HG03432 (cell line): Measurements from ENCODE around the gene FIBCD1.

ENCODE experiments used
- ATAC-seq: cut with Tn5 transposase; IDR thresholded peaks from one replicate; pipeline ENCODE4 v1.9.1; 2021; ENCODE audit warnings: mild to moderate bottlenecking, moderate library complexity; ENCODE audit not compliant: unreplicated experiment

FIBCD1 gene, protein sequence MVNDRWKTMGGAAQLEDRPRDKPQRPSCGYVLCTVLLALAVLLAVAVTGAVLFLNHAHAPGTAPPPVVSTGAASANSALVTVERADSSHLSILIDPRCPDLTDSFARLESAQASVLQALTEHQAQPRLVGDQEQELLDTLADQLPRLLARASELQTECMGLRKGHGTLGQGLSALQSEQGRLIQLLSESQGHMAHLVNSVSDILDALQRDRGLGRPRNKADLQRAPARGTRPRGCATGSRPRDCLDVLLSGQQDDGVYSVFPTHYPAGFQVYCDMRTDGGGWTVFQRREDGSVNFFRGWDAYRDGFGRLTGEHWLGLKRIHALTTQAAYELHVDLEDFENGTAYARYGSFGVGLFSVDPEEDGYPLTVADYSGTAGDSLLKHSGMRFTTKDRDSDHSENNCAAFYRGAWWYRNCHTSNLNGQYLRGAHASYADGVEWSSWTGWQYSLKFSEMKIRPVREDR

DNA sequence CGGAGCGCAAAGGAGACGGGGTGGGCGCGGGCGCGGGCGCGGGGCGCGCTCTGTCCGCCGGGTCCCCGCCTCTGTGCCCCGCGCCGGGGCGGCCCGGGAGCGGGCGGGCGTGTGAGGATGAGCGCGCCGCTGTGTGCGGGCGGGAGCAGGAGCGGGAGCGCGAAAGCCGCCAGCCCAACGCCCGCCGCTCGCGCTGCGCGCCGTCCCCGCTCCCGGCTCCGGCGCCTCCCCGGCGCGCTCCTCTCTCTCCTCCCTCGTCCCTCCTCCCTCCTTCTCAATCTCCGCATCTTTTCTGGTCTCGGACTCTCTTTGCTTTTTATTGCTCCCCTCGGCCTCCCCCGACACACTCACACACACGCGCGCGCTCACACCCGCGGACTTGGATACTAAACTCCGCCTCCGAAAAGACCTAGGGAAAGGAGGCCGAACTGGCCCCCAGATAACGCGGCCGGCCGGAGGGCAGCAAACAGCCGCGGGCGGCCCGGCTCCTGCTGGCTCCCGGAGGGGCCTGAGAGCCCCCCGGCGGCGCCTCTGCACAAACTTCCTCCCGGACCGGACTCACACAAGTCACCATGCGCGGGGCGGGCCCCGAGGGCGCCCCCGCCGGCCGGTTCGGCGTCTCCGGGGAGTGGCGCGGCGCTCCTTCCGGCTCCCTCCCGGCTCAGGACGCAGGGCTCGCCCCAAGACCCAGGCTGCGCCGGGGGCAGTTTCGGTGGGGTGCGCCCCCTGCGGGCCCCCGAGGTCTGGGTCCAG lies at the start of gene FIBCD1:
FIBCD1 (minus strand) TSS at position 596 of the 753 bp plus-strand sequence. CDS start 640 bp downstream, outside the sequence.
- no peak for ATAC-seq

DNA sequence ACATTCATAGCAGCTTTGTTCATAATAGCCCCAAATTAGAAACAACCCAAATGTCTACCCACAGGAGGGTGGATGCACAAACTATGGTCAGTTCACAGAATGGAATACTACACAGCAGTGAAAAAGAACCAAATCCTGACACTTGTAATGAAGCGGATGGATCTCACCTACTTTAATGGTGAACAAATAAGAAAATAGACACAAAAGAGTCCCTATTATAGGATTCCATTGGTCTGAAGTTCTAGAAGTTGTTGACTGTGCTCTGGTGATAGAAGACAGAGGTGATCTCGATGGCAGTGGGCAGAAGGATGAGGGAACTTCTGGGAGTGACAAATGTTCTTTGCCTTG lies 49.3 kb upstream of the FIBCD1 start:
- no peak for ATAC-seq

DNA sequence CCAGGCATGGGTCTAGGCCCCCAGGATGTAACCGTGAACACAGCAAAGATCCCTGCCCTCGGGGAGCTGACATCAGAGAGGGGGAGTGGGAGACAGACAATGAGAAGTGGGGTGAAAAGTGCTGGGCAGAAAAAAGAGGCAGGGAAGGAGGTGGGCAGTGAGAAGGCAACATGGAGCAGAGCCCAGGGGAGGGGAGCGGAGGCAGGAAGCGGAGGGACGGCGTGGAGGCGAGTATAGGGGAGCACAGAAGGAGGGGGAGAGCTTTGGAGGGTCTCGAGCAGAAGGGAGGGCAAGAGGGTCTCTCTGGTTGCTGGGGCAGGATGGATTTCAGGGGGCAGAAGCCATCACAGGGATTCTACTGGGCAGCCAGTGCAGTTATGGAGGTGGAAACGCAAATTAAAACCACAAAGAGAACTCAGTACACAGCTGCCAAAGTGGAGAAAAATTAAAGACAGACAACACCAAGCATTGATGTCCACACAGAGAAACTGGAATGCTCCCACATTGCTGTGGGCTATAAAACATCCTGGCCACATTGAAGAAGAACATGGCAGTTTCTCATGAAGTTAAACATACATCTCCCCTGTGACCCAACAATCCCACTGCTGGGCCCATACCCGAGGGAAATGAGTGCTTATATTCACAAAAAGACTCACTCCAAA lies 48.8 kb upstream of the FIBCD1 start:
- no peak for ATAC-seq

DNA sequence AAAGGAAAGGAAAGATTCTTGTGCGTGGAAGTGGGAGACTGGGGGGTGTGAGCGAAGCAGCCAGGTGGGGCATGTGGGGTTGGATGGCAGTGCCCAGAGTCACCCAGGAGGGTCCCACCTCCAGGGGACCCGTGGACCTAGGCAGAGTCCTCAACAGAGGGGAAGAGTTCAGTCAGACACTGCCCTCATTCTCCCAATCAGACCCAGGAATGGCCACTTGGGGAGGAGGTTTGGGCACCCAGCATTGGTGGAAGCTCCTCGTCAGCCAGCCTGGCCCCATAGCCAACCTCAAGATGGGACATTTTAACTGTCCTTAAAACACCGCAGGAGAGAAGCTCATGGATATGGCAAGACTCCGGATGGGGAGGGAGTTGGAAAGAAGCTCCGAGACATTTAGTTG lies 48.0 kb upstream of the FIBCD1 start:
- no peak for ATAC-seq

DNA sequence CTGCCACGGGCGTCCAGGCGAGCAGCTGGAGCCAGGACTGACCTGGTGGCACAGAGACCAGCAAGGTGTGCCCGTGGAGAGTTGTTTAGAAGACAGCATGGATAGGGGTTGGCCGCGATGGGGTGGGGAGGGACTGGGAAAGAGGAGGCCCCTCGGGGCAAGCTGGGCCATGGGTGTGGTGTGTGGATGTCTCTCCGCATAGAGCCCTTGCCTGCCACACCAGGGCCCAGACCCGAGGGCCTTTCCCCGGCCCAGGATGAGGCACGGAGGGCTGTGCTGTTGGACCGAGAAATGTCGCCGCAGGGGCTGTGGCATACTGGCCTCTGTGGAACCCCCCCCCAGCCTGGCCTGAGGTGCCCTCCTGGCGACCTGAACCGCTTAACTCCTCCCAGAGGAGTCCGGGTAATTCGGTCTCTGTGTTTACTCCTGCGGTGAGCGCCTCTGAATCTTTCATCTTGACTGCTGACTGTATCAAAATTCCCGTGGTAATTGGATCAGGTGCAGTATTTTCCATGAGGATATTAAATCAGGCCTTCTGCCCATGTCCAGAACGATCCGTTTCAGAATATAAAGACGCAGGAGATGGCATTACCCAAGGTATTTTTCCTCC lies 47.4 kb upstream of the FIBCD1 start:
- ATAC-seq = no peak

DNA sequence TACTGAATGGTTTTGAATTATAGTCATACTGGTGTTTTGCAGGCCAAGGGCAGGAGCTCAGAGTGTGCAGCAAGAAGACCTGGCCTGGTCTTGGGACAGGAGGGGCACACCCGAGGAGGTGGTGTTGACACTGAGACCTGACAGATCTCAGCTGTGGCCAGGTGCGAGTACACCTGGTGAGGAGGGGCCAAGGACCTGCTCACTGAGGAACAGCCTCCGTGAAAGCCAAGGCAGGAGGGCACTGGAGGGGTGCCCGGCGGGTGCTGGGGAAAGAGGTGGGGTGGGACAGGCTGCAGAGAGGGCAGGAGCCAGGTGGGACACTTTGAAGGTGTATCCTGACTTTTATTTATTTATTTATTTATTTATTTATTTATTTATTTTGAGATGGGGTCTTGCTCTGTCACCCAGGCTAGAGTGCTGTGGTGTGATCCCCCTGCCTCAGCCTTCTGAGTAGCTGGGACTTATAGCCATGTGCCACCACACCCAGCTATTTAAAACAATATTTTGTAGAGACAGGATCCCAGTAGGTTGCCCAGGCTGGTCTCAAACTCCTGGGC lies 46.6 kb upstream of the FIBCD1 start:
- ATAC-seq = no peak

DNA sequence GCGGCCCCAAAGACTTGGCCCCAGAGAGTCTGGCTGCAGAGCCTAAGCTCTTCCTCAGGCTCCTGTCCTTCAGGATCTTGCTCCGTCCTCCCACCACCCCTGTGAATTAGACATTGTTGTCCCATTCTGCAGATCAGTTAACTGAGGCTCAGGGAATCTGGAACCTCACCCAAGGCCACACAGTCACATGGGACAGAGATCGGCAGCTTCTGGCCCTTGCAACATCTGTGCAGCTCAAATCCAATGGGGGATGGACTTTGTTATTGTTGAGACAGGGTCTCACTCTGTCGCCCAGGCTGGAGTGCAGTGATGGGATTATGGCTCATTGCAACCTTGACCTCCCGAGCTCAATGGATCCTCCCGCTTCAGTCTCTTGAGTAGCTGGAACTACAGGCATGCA lies 46.0 kb upstream of the FIBCD1 start:
- ATAC-seq = no peak

DNA sequence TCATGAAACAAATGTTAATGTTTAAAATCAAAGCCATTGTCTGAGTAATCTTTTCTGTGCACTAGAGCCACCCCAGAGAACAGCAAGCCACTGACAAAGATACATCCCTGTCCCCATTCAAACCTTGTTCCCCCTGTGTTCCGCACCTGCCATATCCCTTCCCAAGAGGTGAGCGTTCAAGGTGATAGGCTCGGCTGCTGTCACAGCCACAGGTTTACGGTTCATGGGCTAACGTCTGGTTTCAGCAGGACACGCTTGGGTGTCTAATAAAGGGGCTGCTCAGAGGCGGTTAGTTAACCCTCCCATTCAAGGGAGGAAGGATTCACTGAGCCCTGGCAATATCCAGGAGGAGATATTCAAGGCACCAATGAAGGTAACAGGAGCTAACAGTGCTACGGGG lies 45.5 kb upstream of the FIBCD1 start:
- ATAC-seq = no peak

DNA sequence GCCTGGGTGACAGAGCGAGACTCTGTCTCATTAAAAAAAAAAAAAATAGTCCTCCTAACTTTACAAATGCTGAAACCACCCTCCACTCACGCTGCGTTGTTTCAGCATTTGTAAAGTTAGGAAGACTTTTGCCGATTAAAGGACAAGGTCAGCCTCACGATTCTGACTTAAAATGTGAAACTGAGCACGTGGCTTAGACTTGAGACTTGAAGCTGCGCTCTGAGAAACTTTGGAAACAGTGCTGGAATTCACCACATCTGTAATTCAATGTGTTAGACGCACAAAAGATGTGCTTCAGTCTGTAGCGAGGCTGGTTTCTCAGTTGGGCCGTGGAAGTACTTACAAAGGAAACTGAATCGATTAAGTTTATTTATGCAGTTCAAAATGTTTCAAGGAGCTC lies 44.9 kb upstream of the FIBCD1 start:
- no peak for ATAC-seq

DNA sequence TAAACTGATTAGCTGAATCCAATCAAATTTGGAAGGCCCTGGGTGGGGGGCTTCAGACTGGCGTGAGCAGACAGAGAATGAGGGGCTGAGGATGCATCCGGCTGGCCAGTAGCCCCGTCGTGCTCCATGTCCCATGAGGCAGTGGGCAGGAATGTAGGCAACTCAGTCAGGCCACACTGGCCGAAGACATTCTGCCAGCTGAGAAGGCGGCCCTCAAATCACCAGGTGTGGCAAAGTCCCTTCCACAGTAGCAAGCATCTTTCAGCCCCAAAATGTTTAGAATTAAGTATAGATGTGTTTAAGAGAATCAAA lies 44.3 kb upstream of the FIBCD1 start:
- ATAC-seq = no peak

DNA sequence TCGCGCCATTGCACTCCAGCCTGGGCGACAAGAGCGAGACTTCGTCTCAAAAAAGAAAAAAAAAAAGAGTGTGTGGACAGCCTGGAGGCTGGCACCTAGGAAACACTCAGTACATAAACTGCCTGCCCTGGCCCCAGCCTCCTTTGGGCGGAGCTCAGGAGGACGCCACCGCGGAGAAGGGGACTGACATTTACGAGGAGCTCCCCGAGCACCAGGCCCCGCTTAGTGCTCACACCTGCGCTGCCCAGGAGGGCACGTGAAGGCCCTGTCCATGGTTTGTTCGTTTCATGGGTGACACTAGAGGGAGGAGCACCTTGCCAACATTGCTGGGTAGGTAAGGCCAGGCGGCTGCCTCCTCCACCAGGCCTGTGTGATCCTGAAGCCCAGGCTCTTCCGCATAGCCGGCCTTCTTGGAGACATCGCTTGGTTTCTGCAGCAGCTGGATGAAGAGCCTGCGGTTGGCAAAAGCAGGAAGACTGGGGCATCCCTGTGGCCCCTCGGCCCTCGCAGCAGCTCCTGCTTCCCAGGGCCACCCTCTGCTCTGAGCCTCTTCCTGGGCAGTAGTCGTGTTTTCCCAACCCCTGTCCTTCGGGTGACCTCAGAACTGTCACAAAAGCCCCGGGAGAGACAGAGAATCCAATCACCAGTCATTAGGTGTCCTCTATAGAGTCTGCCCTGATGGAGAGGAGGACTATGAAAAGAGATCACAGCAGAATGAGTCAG lies 43.8 kb upstream of the FIBCD1 start:
- ATAC-seq = no peak

DNA sequence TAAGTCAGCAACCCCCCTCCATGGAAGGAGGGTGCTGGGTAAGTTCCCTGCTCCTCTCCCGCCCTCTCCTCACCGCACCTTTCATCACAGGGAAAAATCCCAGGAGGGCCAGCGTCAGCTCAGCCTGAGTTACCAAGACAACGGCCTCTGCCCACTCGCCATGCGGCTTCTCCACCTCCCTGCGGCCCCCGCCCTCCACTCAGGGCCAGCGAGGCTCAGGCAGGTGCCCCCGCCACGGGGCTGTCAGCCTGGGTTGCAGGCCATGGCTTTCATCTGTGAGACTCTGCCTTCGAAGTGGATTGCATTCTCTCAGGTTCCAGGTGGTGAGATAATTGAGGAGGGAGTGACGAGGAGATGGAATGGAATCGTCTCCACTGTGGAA lies 42.7 kb upstream of the FIBCD1 start:
- ATAC-seq = no peak

DNA sequence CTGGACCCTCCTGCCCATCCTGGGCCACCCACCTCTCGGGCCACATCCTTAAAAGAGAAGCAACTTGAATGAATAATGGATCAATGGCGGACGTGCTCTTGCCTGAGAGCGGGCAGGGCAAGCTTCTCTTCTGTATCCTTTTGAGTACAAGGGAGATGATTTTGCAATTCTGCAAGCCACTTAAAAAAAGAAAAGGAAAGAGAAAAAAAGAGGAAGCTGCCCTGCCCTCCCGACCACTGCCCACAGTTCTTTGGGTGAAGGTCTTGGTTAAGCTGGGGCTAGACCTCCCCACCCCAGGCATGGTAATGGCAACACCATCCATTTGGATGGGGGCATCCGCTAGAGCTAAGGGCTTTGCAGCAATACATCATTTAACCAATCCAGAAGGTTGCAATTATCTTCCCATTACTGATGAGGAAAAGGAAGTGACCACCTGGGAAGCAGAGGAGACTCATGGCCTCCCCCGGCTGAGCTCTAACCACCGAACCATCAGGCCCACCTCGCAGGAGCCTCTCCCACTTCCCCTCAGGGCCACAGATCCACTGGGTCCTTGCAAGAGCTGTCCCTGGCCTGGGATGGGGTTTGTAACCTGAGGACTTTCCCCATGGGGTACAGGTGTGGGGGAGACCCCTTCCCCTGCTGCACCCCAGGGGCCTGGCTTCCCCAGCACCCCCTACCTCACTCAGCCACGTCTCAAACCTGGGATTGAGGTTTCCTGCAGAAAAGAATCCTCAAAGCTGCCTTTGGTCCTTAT lies 42.1 kb upstream of the FIBCD1 start:
- no peak for ATAC-seq

DNA sequence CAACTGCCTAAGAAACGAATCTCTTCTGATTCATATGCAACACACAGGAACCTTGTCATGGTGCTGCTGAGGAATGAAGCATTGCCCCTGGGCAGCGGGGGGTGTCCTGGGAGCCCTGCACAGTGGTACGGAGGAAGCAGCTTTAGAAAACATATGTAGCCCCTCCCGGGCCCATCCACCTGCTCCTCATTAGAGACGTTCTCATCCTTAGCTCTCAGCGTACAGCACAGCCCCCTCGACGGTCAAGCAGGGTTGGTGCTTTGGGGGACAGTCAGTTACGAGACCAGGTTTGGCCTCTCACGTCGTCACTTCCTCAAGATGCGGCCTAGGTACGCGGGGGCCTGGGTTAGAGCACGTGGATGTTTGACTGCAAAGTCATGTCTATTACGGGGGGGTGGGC lies 41.5 kb upstream of the FIBCD1 start:
- no peak for ATAC-seq

DNA sequence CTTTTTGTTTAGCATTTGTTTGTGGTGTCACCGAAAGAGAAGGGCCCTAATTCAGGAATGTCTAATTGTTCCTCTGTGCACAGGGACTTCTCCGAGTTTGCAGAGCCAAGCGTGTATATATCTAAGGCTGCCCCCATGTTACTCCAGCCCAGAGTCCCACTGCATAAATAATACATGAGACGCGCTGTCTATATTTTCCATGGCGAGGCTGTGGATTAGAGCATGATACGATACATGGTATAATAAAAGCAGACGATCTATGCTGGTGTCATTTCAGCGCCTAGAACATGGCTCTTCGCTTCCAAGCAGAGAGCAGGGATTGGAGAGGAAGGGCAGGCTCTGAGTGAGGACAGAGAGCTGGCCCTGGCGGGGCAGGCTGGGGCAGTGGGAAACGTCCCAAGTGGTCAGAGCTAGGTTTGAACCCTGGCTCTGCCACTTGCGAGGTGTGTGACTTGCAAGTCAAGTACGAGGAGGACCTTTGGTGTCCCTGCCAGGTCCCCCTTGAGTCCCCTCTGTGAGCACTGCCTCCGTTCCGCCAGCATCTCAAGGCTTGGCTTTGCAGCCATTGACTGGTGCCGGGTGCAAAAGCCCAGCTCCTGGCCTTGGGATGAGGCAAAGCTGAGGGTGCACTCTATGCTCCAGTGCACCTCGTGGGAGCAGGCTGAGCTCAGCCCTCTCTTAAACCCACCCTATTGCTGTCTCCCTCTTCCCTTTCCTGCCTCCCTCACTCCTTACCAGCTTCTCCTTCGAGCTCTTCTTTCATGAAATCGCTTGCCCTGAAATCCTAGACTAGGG lies 40.7 kb upstream of the FIBCD1 start:
- no peak for ATAC-seq

DNA sequence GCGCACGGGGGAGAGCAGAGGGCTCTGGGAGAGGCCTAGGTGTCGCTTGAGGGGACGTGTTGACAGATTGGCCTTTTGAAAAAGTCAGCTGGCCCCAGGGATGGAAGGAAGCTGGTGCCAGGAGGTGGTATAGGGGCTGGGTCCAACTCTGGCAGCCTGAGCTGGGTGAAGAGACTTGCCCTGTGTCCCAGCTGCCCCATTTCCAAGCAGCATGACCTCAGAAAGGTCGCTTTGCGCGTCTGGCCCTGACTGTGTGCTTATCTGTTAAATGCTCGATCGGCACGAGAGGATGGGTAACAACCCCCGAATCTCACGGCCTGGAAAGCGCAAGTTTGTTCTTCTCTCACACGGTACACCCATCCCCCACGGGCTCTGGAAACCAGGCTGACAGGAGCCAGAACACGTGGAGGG lies 38.8 kb upstream of the FIBCD1 start:
- no peak for ATAC-seq

DNA sequence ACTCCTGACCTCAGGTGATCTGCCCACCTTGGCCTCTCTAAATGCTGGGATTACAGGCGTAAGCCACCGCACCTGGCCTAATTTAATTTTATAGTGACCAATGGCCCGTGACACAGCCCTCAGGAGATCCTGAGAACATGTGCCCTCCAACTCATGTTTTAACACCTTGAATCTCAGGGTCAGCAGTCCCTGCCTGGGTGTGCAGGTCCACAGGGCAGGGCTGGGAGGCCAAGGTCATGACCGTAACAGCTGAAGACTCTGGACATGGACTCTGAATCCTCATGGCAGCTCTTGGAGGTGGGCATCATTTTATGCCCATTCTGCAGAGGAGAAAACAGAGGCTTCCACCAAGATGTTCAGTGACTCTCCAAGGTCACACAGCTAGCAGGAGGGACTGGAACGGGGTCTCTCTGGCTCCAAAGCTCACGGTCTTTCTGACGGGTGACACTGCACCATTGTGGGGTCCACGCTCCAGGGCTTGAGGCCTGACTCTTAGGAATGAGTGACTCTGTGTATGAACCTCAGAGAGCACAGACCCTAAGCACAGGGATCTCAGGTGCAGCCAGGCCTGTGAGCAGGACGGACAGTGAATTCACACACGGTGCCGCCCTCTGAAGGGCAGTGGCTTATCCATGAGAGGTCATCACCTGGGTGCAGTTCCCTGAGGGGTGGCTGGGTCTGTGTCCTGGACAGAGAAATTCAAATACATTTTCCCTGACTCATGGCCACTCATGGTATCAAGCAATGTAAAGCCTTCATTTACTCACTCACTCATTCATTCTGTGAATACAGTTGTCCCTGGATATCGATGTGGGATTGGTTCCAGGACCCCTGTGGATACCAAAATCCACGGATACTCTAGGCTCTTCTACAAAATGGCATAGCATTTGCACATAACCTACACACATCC lies 37.1 kb upstream of the FIBCD1 start:
- no peak for ATAC-seq

DNA sequence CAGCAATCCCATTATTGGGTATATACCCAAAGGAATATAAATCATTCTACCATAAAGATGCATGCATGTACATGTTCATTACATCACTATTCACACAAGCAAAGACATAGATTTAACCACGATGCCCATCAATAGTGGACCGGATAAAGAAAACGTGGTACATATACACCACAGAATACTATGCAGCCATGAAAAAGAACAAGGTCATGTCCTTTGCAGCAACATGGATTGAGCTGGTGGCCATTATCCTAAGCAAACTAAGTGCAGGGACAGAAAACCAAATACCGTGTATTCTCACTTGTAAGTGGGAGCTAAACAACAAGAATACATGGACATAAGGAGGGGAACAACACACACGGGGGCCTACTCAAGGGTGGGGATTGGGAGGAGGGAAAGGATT lies 36.1 kb upstream of the FIBCD1 start:
- ATAC-seq = no peak
